GM06990 (cell line): ENCODE results near the gene CNTNAP2.

Experiments used
- DNase-seq: peaks from one replicate; pipeline ENCODE4 v3.0.0-alpha.2; 2011; ENCODE audit not compliant: insufficient read length; ENCODE audit errors: extremely low read depth
- H3K27me3 ChIP-seq: replicated peaks from 2 replicates; pipeline ENCODE4 v1.6.0; 2011; ENCODE audit warnings: low read length; ENCODE audit not compliant: control insufficient read depth, insufficient read depth
- H3K36me3 ChIP-seq: 2 replicates; pipeline ENCODE4 v1.5.1; 2011; ENCODE audit warnings: low read length; ENCODE audit not compliant: control insufficient read depth, insufficient read depth
- H3K4me3 ChIP-seq: replicated peaks from 2 replicates; pipeline ENCODE4 v1.5.1; 2011; ENCODE audit warnings: low read depth, mild to moderate bottlenecking, control low read depth, low read length
- CTCF ChIP-seq: IDR thresholded peaks from 2 replicates; pipeline ENCODE4 v1.5.1; 2011; ENCODE audit warnings: low read length, control low read depth, mild to moderate bottlenecking, inconsistent platforms; ENCODE audit not compliant: insufficient read depth, poor library complexity, severe bottlenecking

The CNTNAP2 gene

GRCh38 chr7:147944321-147944720, 1827.7 kb downstream of the CNTNAP2 start:
- H3K4me3 ChIP-seq = no peak overlapping the region
- no peak for TF ChIP-seq CTCF
- no peaks in the 10 kb centered on the region for H3K27me3 ChIP-seq
- H3K36me3 ChIP-seq = no peaks in the 10 kb centered on the region
- DNase-seq = no peak

GRCh38 chr7:147952918-147953317, 1836.3 kb downstream of the CNTNAP2 start:
- DNase-seq = no peak
- Histone ChIP-seq H3K36me3 (no peaks in the 10 kb centered on the region), H3K4me3 (no peak overlapping the region), H3K27me3 (no peaks in the 10 kb centered on the region)
- no peak for TF ChIP-seq CTCF

- no peak for DNase-seq
- no peaks in the 10 kb centered on the region for H3K36me3 ChIP-seq
- H3K27me3 ChIP-seq = no peaks in the 10 kb centered on the region
- TF ChIP-seq CTCF = no peak
- no peak overlapping the region for H3K4me3 ChIP-seq
Measured at GRCh38 chr7:147968046-147968610, 1851.5 kb downstream of the CNTNAP2 start.

GRCh38 chr7:147971606-147972110, 1855.1 kb downstream of the CNTNAP2 start:
- Histone ChIP-seq H3K4me3 (no peak overlapping the region), H3K27me3 (no peaks in the 10 kb centered on the region), H3K36me3 (no peaks in the 10 kb centered on the region)
- no peak for TF ChIP-seq CTCF
- DNase-seq = no peak

- no peak overlapping the region for H3K4me3 ChIP-seq
- no peak for TF ChIP-seq CTCF
- DNase-seq = no peak
- H3K27me3 ChIP-seq = no peaks in the 10 kb centered on the region
- no peaks in the 10 kb centered on the region for H3K36me3 ChIP-seq
Measured at GRCh38 chr7:147978201-147978600, 1861.6 kb downstream of the CNTNAP2 start.

- Histone ChIP-seq H3K27me3 (no peaks in the 10 kb centered on the region), H3K36me3 (no peaks in the 10 kb centered on the region), H3K4me3 (no peak overlapping the region)
- no peak for DNase-seq
- no peak for TF ChIP-seq CTCF
Measured at GRCh38 chr7:147978651-147979050, 1862.0 kb downstream of the CNTNAP2 start.
